ENCODE measurements around the gene MGAT5.

- TF ChIP-seq EZH2 (IDR thresholded peaks at IDR 0.05; ENCODE audit: borderline replicate concordance, low read length) (no peak), CTCF (IDR thresholded peaks at IDR 0.05; ENCODE audit: low read length) (no peak)
Measured at GRCh38 chr2:134386310-134386709, 132.4 kb downstream of the MGAT5 start.
